ENCODE measurements around the gene SPATA31D4.

DNA sequence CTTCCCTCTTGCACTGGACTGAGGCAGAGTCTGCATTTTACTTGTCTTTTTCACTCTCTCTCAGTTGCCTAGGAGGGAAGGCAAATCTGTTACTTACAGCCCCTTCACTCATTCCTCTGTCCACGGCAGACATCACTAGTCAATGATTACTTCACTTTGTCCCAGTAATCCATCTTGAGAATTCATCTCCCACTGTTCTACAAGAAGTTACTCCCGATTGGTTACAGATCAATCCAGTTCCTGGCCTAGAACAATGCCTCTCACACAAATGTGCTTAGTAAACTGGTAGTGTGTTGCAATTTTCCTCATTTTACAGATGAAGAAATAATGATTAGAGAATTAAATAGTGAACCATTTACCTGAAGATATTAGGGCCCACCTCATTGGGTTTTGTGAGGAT lies 49.7 kb upstream of the SPATA31D4 start:
- TF ChIP-seq, protein P1, sequence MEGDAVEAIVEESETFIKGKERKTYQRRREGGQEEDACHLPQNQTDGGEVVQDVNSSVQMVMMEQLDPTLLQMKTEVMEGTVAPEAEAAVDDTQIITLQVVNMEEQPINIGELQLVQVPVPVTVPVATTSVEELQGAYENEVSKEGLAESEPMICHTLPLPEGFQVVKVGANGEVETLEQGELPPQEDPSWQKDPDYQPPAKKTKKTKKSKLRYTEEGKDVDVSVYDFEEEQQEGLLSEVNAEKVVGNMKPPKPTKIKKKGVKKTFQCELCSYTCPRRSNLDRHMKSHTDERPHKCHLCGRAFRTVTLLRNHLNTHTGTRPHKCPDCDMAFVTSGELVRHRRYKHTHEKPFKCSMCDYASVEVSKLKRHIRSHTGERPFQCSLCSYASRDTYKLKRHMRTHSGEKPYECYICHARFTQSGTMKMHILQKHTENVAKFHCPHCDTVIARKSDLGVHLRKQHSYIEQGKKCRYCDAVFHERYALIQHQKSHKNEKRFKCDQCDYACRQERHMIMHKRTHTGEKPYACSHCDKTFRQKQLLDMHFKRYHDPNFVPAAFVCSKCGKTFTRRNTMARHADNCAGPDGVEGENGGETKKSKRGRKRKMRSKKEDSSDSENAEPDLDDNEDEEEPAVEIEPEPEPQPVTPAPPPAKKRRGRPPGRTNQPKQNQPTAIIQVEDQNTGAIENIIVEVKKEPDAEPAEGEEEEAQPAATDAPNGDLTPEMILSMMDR (IDR thresholded peaks at IDR 0.05; ENCODE audit: low read length), result no peak
- TF ChIP-seq EZH2phosphoT487 (IDR thresholded peaks at IDR 0.05; ENCODE audit: low read length), result no peak
- TF ChIP-seq EZH2 (optimal IDR thresholded peaks at IDR 0.05; ENCODE audit: low read depth, low read length), result no peak
